GM12878 (cell line): Measurements from ENCODE around the gene DUSP11. TPM values are rescaled to one million over a fixed set of nuclear protein-coding genes. Genes with fewer than 3 reads are reported as not detected.
"Not testable (repeated sequence)": the region's sequence is repeated elsewhere in the genome, so short reads cannot be mapped to it uniquely, and the experiment has no call there.

Experiments used
- ATAC-seq: fragments of 200-7000 bp; cut with Tn5 transposase; 3 replicates; pipeline ENCODE4 v1.9.1; 2020; ENCODE audit warnings: mild to moderate bottlenecking, moderate library complexity
- BruUV-seq: library from RNA; stranded (reverse); fragments of 400-500 nt; replicated peaks from 2 replicates; lab custom pipeline; 2021; lab: Mats Ljungman, UMichigan
- CTCF ChIA-PET: fragments of 300-600 bp; sonication (Branson Sonifier 250); formaldehyde crosslinking; extraction: SDS; loops from one replicate; lab custom pipeline; 2021; ENCODE audit warnings: inconsistent platforms; lab: Yijun Ruan, JAX
- POLR2A ChIA-PET: fragments of 350-600 bp; formaldehyde crosslinking; extraction: SDS; loops from one replicate; lab custom pipeline; 2021; ENCODE audit warnings: inconsistent platforms; lab: Charles Lee
- RAD21 ChIA-PET: fragments of 300-600 bp; sonication (Branson Sonifier 250); formaldehyde crosslinking; loops from one replicate; lab custom pipeline; 2023; ENCODE audit warnings: antibody characterized with exemption; ENCODE audit not compliant: unreplicated experiment; lab: Charles Lee
- SMC1A ChIA-PET: fragments of 300-600 bp; sonication (Branson Sonifier 250); formaldehyde crosslinking; loops from one replicate; lab custom pipeline; 2023; ENCODE audit not compliant: unreplicated experiment, uncharacterized antibody; lab: Charles Lee
- DNase-seq: peaks from one replicate; pipeline ENCODE4 v3.0.0-alpha.2; 2011; ENCODE audit warnings: low read depth, low spot score
- FAIRE-seq: peaks from 3 replicates; lab custom pipeline; 2011; peaks lifted over from hg19 to GRCh38; lab: Jason Lieb, UNC
- H2AFZ ChIP-seq: 2 replicates; pipeline ENCODE4 v1.6.0; 2011; ENCODE audit warnings: low read depth, low read length, control low read depth; ENCODE audit not compliant: control insufficient read depth
- H3K27ac ChIP-seq: 2 replicates; pipeline ENCODE4 v1.5.1; 2011; ENCODE audit warnings: control low read depth; ENCODE audit not compliant: control insufficient read depth, insufficient read depth
- H3K27me3 ChIP-seq, 2 experiments: replicated peaks in 1 of 2; 2 replicates each; pipeline versions ENCODE4 v1.6.0 to v1.6.1; 2011; ENCODE audit warnings: low read length in 1 of 2; ENCODE audit not compliant: control insufficient read depth in 2 of 2, insufficient read depth in 2 of 2
- H3K36me3 ChIP-seq, 2 experiments: 2 replicates each; pipeline ENCODE4 v1.5.1; 2011; ENCODE audit warnings: low read length in 1 of 2; ENCODE audit not compliant: control insufficient read depth in 2 of 2, insufficient read depth in 2 of 2
- H3K4me1 ChIP-seq: 2 replicates; pipeline ENCODE4 v1.6.1; 2011; ENCODE audit warnings: mild to moderate bottlenecking, low read length, moderate library complexity, mixed read lengths; ENCODE audit not compliant: control insufficient read depth, insufficient read depth
- H3K4me2 ChIP-seq: 2 replicates; pipeline ENCODE4 v1.6.0; 2011; ENCODE audit warnings: control low read depth; ENCODE audit not compliant: control insufficient read depth, insufficient read depth
- H3K4me3 ChIP-seq: fragments of 200-600 bp; sonication (generic); 2 replicates; pipeline ENCODE4 v1.5.1; 2016
- H3K79me2 ChIP-seq: 2 replicates; pipeline ENCODE4 v1.6.0; 2011; ENCODE audit warnings: low read length; ENCODE audit not compliant: control insufficient read depth, insufficient read depth
- H3K9ac ChIP-seq: 2 replicates; pipeline ENCODE4 v1.8.0; 2011; ENCODE audit warnings: low read length, control low read depth, mixed read lengths; ENCODE audit not compliant: control insufficient read depth, insufficient read depth
- H3K9me3 ChIP-seq: replicated peaks from 3 replicates; pipeline ENCODE4 v1.5.1; 2011; ENCODE audit warnings: mild to moderate bottlenecking, low read length; ENCODE audit not compliant: control insufficient read depth, insufficient read depth
- H4K20me1 ChIP-seq: 2 replicates; pipeline ENCODE4 v1.6.0; 2011; ENCODE audit not compliant: control insufficient read depth, insufficient read depth
- ATF3 ChIP-seq: IDR thresholded peaks from 2 replicates; pipeline ENCODE4 v1.6.1; 2011; ENCODE audit warnings: low read depth, mild to moderate bottlenecking, low read length, moderate library complexity, borderline replicate concordance; ENCODE audit errors: extremely low read depth
- CUX1 ChIP-seq: IDR thresholded peaks from 2 replicates; pipeline ENCODE4 v1.6.1; 2012; ENCODE audit warnings: improper control_type of control experiment, low read depth, low read length; ENCODE audit not compliant: insufficient replicate concordance
- HCFC1 ChIP-seq: fragments of 150-350 bp; IDR thresholded peaks from 2 replicates; pipeline ENCODE4 v1.6.1; 2014; ENCODE audit warnings: low read length
- HDAC6 ChIP-seq: fragments of 200-600 bp; sonication (generic); IDR thresholded peaks from one replicate; pipeline ENCODE4 v1.8.0; 2017; ENCODE audit warnings: antibody characterized with exemption; ENCODE audit not compliant: unreplicated experiment
- IKZF1 ChIP-seq: fragments of 450-650 bp; conservative IDR thresholded peaks from 2 replicates; pipeline ENCODE4 v1.6.1; 2017; ENCODE audit warnings: antibody characterized with exemption, mild to moderate bottlenecking
- IKZF2 ChIP-seq, 2 experiments: fragments of 450-650 bp; IDR thresholded peaks; 2 replicates each; pipeline ENCODE4 v1.6.1; 2017; ENCODE audit warnings: mild to moderate bottlenecking in 2 of 2, moderate library complexity in 2 of 2
- MAX ChIP-seq: IDR thresholded peaks from 2 replicates; pipeline ENCODE4 v1.6.1; 2012; ENCODE audit warnings: low read depth, low read length, improper control_type of control experiment
- MLLT1 ChIP-seq: fragments of 450-650 bp; IDR thresholded peaks from 2 replicates; pipeline ENCODE4 v1.6.1; 2016; ENCODE audit warnings: mild to moderate bottlenecking
- NFYA ChIP-seq: IDR thresholded peaks from 2 replicates; pipeline ENCODE4 v1.6.1; 2011; ENCODE audit warnings: low read depth, mild to moderate bottlenecking, low read length, improper control_type of control experiment, borderline replicate concordance
- ZNF384 ChIP-seq: IDR thresholded peaks from 2 replicates; pipeline ENCODE4 v1.6.1; 2012; ENCODE audit warnings: low read depth, mild to moderate bottlenecking, low read length, improper control_type of control experiment, borderline replicate concordance
- ZNF687 ChIP-seq: fragments of 450-650 bp; IDR thresholded peaks from 2 replicates; pipeline ENCODE4 v1.6.1; 2017; ENCODE audit warnings: mild to moderate bottlenecking, moderate library complexity
- ZZZ3 ChIP-seq: IDR thresholded peaks from 2 replicates; pipeline ENCODE4 v1.6.1; 2011; ENCODE audit warnings: low read depth; ENCODE audit not compliant: control insufficient read depth, insufficient read length
- WGBS: methylation state at CpG from one replicate; pipeline ENCODE4 v1.1.6; 2016; ENCODE audit warnings: low lambda C conversion rate; ENCODE audit not compliant: insufficient replicate concordance, insufficient coverage; ENCODE audit errors: missing lambda C conversion rate; 5-methylcytosine and 5-hydroxymethylcytosine counted together
- in situ Hi-C: fragments of 300-500 bp; cut with MboI; formaldehyde crosslinking; loops from 9 replicates; pipeline ENCODE4 v1.14.3; 2018; ENCODE audit warnings: mixed read lengths
- intact Hi-C: fragments of 100-400 bp; cut with micrococcal nuclease; formaldehyde crosslinking; loops from one replicate; pipeline ENCODE4 v1.14.2; 2022; ENCODE audit not compliant: unreplicated experiment
- polyA plus RNA-seq, 11 experiments: library from polyadenylated mRNA; depleted of rRNA in 4 of 11; unstranded in 6 of 11; stranded (reverse) in 5 of 11; fragments of >200 nt; fragmentation: Nextera tagmentation in 4 of 11; fragmentation: Illumina TruSeq in 1 of 11; extraction: Ambion mirVana in 4 of 11; extraction: Trizol in 1 of 11; gene quantifications; 1 replicate in 1 of 11; 2 replicates in 10 of 11; pipeline versions ENCODE4 v1.2.1 to v1.2.3, GENCODE V29; 2011 to 2016; ENCODE audit warnings: inconsistent platforms in 2 of 11, missing spikeins in 2 of 11, low read depth in 1 of 11
- total RNA-seq, 4 experiments: library from RNA; depleted of rRNA in 3 of 4; stranded (reverse); fragments of >200 nt in 3 of 4; fragmentation: Illumina TruSeq in 1 of 4; extraction: Trizol in 1 of 4; gene quantifications; 2 replicates each; pipeline versions ENCODE4 v1.2.1 to v1.2.3, GENCODE V29; 2013 to 2021

DUSP11 gene
- total and polyA plus RNA-seq, 10 of the 15 experiments (the other 5 are each of a cell fraction or from before 2014, with no cell fraction given), result 26.4 to 78.4 (median 47.9) TPM

- TF ChIP-seq MLLT1 (no peak), ATF3 (no peak), CUX1 (no peak), IKZF2 (IDR thresholded peaks at IDR 0.05) (no peak), HDAC6 (no peak), ZZZ3 (no peak), IKZF1 (no peak), MAX (no peak), NFYA (no peak), HCFC1 (no peak), ZNF687 (no peak), ZNF384 (no peak)
Observed at GRCh38 chr2:73759285-73759764, 20.6 kb downstream of the DUSP11 start (continued).

- intact Hi-C loops, RAD21 ChIA-PET, H2AFZ ChIP-seq, H3K4me2 ChIP-seq, H3K27ac ChIP-seq, CTCF ChIA-PET, FAIRE-seq, H3K9me3 ChIP-seq, BruUV-seq, in situ Hi-C loops, H3K4me1 ChIP-seq, POLR2A ChIA-PET, DNase-seq, H4K20me1 ChIP-seq, H3K9ac ChIP-seq, ATAC-seq, H3K27me3 ChIP-seq, H3K4me3 ChIP-seq, SMC1A ChIA-PET, H3K79me2 ChIP-seq: not testable (repeated sequence)
- WGBS, result 84% methylated on average over 7 of the region's 7 CpGs
- peaks cover 3 to 17% of the 10 kb centered on the region in 2 experiments for H3K36me3 ChIP-seq
Observed at GRCh38 chr2:73754332-73754731, 25.6 kb downstream of the DUSP11 start.
